Measurements from ENCODE around the gene GYG1.
A peak's percentile ranks its signal among the peaks of the same experiment; 100 is the strongest.

Gene GYG1

DNA sequence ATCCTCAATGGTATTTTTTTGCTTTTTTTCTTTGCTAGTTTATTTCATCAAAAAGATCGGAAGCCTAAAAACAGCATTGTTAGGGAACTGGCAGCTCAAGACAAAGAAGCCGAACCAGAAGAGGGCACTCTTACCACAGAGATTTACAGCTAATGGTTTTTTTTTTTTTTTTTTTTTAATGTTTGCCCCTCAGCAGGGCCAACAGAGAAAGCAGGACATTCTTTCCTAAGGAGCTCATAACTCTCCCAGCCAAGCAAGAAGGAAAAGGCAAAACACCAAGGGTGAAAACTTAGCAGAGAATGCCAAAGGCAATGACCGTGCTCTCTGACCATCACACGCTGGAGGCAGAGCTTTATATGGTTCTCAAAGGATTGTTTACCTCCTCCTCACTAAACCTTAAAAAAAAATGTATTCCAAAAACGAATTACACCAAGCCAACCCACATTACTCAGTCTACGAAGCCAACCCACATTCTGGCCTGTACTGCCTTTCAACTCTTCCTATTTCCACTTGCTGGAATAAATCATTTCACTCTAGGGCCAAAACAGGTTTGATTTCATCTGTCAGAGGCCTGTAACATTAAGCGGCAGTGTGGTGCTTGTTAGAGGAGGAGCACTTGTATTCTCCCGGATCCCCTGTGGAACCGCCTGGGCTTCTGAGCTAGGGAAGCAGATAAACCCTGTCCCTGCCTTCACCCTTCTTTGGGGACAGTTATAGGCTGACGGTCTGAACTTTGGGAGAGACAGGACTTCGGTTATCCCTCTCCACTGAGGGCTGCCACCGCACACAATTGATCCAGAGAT, 35.6 kb upstream of the GYG1 start:
- peak; percentile 42; the same call in 2 of the 3 replicates for ATAC-seq (ENCODE audit: low read depth)
- TF ChIP-seq, protein P1, sequence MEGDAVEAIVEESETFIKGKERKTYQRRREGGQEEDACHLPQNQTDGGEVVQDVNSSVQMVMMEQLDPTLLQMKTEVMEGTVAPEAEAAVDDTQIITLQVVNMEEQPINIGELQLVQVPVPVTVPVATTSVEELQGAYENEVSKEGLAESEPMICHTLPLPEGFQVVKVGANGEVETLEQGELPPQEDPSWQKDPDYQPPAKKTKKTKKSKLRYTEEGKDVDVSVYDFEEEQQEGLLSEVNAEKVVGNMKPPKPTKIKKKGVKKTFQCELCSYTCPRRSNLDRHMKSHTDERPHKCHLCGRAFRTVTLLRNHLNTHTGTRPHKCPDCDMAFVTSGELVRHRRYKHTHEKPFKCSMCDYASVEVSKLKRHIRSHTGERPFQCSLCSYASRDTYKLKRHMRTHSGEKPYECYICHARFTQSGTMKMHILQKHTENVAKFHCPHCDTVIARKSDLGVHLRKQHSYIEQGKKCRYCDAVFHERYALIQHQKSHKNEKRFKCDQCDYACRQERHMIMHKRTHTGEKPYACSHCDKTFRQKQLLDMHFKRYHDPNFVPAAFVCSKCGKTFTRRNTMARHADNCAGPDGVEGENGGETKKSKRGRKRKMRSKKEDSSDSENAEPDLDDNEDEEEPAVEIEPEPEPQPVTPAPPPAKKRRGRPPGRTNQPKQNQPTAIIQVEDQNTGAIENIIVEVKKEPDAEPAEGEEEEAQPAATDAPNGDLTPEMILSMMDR (IDR thresholded peaks at IDR 0.05; ENCODE audit: poor library complexity, severe bottlenecking), result peak; percentile 88
- no peak overlapping the region for H3K4me3 ChIP-seq (ENCODE audit: severe bottlenecking)
- no peak for DNase-seq (ENCODE audit: low spot score)
- H3K36me3 ChIP-seq (ENCODE audit: low read depth), result no peaks in the 10 kb centered on the region
- H3K27ac ChIP-seq (ENCODE audit: poor library complexity, severe bottlenecking), result no peak overlapping the region
- H3K4me1 ChIP-seq (ENCODE audit: insufficient read depth, poor library complexity, severe bottlenecking), result no peaks in the 10 kb centered on the region
- no peaks in the 10 kb centered on the region for H3K9me3 ChIP-seq (ENCODE audit: severe bottlenecking)
- no peaks in the 10 kb centered on the region for H3K27me3 ChIP-seq (ENCODE audit: insufficient read depth, poor library complexity, severe bottlenecking)

DNA sequence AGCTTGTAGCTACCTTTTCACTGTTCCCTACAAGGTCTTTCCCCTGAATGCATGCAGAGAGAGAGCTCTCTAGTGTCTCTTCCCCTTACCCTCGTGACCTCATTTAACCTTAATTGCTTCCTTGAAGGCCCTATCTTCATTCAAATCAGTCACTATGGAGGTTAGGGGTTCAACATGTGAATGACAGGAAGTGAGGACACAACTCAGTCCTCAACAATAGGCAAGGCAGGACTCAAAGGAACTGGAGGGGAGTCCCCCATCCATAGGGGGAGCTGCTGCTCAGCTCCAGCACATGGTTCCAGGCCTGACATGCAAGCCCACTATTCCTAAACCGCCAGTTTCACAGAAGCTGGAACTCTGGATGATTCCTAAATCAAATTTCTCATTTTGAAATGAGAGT, 33.8 kb upstream of the GYG1 start:
- H3K4me1 ChIP-seq (ENCODE audit: insufficient read depth, poor library complexity, severe bottlenecking), result no peaks in the 10 kb centered on the region
- ATAC-seq (ENCODE audit: low read depth) (0 out of 3 replicates have a peak, but pooled peaks have one; percentile 19), DNase-seq (ENCODE audit: low spot score) (no peak)

DNA sequence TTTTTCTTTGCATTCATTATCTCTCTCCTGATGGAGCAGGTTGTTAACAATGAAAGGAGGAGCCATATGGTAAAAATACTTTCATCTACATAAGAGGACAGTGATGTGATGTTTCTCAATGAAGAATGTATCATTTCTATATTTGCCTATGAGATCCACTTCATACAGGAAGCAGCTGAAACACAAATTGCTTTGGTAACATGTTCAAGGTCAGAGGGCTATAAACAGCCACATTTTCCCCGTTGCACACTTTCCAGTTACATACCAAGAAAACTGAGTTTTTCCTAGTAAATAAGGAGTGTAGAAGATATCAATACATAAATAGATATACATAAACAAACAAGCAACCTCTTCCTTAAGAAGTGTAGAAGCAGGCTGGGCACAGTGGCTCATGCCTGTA, 32.6 kb upstream of the GYG1 start:
- DNase-seq (ENCODE audit: low spot score), result no peak
- Histone ChIP-seq H3K9me3 (ENCODE audit: severe bottlenecking) (no peaks in the 10 kb centered on the region), H3K36me3 (ENCODE audit: low read depth) (no peaks in the 10 kb centered on the region), H3K4me3 (ENCODE audit: severe bottlenecking) (no peak overlapping the region), H3K27me3 (ENCODE audit: insufficient read depth, poor library complexity, severe bottlenecking) (no peaks in the 10 kb centered on the region), H3K4me1 (ENCODE audit: insufficient read depth, poor library complexity, severe bottlenecking) (no peaks in the 10 kb centered on the region), H3K27ac (ENCODE audit: poor library complexity, severe bottlenecking) (no peak overlapping the region)
- TF ChIP-seq, protein P1 (IDR thresholded peaks at IDR 0.05; ENCODE audit: poor library complexity, severe bottlenecking), result no peak
- ATAC-seq (ENCODE audit: low read depth), result no peak

More for the DNA sequence above, 33.8 kb upstream of the GYG1 start:
- H3K36me3 ChIP-seq (ENCODE audit: low read depth), result no peaks in the 10 kb centered on the region
- H3K4me3 ChIP-seq (ENCODE audit: severe bottlenecking), result no peak overlapping the region
- H3K27ac ChIP-seq (ENCODE audit: poor library complexity, severe bottlenecking), result no peak overlapping the region
- no peaks in the 10 kb centered on the region for H3K27me3 ChIP-seq (ENCODE audit: insufficient read depth, poor library complexity, severe bottlenecking)
- TF ChIP-seq, protein P1 (IDR thresholded peaks at IDR 0.05; ENCODE audit: poor library complexity, severe bottlenecking), result peak; percentile 18
- no peaks in the 10 kb centered on the region for H3K9me3 ChIP-seq (ENCODE audit: severe bottlenecking)

DNA sequence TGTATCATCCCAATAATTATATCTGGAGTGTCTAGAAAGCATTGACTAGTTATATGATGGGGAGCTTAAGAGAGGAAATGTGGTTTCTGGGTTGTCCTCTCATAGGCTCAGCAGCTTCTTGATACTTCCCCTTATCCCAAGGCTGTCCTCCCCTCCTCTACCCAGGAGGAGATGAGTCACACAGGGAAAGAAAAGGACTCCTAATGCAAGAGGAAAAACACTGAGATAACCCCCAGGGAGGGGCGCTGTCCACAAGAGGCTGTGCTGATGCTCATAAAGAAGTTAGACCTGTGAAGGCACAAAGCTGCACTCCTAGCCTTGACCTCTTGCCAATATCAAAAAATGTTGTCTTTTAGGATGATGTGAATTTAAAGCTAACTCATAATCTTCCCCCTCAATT, 28.8 kb upstream of the GYG1 start:
- TF ChIP-seq, protein P1 (IDR thresholded peaks at IDR 0.05; ENCODE audit: poor library complexity, severe bottlenecking), result peak; percentile 8
- no peak overlapping the region for H3K4me3 ChIP-seq (ENCODE audit: severe bottlenecking)
- ATAC-seq (ENCODE audit: low read depth) (peak; percentile 42; the same call in 1 of the 3 replicates), DNase-seq (ENCODE audit: low spot score) (no peak)
- no peaks in the 10 kb centered on the region for H3K36me3 ChIP-seq (ENCODE audit: low read depth)
- H3K27ac ChIP-seq (ENCODE audit: poor library complexity, severe bottlenecking), result no peak overlapping the region
- no peaks in the 10 kb centered on the region for H3K27me3 ChIP-seq (ENCODE audit: insufficient read depth, poor library complexity, severe bottlenecking)
- H3K9me3 ChIP-seq (ENCODE audit: severe bottlenecking), result no peaks in the 10 kb centered on the region
- H3K4me1 ChIP-seq (ENCODE audit: insufficient read depth, poor library complexity, severe bottlenecking), result no peaks in the 10 kb centered on the region

DNA sequence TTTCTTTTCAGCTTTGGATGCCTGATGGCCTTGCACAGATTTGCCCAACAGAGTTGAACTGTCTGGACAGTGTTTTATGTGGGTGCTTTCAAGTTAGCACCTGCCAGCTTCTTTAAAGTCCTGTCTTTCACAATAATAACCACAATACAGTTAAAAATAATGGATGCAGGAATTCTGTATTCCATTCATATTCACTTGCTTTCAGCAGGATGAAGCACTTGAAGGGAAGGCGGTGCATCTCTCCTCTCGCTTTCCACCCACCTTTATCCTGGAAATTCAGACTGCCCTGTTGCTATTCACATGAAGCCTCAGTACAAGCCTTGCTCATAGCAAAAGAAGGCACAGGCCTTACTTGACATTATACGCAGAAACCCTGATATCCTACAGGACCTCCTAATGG, 26.5 kb upstream of the GYG1 start:
- DNase-seq (ENCODE audit: low spot score) (no peak), ATAC-seq (ENCODE audit: low read depth) (no peak)
- Histone ChIP-seq H3K36me3 (ENCODE audit: low read depth) (no peaks in the 10 kb centered on the region), H3K4me1 (ENCODE audit: insufficient read depth, poor library complexity, severe bottlenecking) (no peaks in the 10 kb centered on the region), H3K9me3 (ENCODE audit: severe bottlenecking) (no peaks in the 10 kb centered on the region), H3K4me3 (ENCODE audit: severe bottlenecking) (no peak overlapping the region), H3K27ac (ENCODE audit: poor library complexity, severe bottlenecking) (no peak overlapping the region), H3K27me3 (ENCODE audit: insufficient read depth, poor library complexity, severe bottlenecking) (no peaks in the 10 kb centered on the region)
- TF ChIP-seq, protein P1 (IDR thresholded peaks at IDR 0.05; ENCODE audit: poor library complexity, severe bottlenecking), result no peak
